Subcutaneous abdominal adipose tissue (tissue), 5 donors: ENCODE results near the gene PCBP3.

Experiments used
- H3K27ac ChIP-seq: one replicate; pipeline ENCODE4 v1.7.0; 2013; ENCODE audit warnings: low read depth, mild to moderate bottlenecking, inconsistent platforms, low read length, moderate library complexity
- H3K27me3 ChIP-seq, 5 donors: one replicate each; pipeline ENCODE4 v1.7.0; 2013; ENCODE audit warnings: low read length in 5 of 5, inconsistent platforms in 1 of 5; ENCODE audit not compliant: control insufficient read depth in 5 of 5, insufficient read depth in 4 of 5
- H3K36me3 ChIP-seq, 5 donors: one replicate each; pipeline ENCODE4 v1.7.0; 2013; ENCODE audit warnings: low read length in 5 of 5; ENCODE audit not compliant: control insufficient read depth in 5 of 5, insufficient read depth in 5 of 5
- H3K4me1 ChIP-seq, 5 donors: one replicate each; pipeline ENCODE4 v1.7.0; 2013; ENCODE audit warnings: low read length in 5 of 5, mild to moderate bottlenecking in 3 of 5, moderate library complexity in 1 of 5; ENCODE audit not compliant: control insufficient read depth in 5 of 5, insufficient read depth in 5 of 5
- H3K4me3 ChIP-seq, 5 donors: one replicate each; pipeline ENCODE4 v1.7.0; 2013; ENCODE audit warnings: low read length in 5 of 5, low read depth in 1 of 5
- H3K9ac ChIP-seq, 5 donors: one replicate each; pipeline ENCODE4 v1.7.0; 2013; ENCODE audit warnings: low read length in 5 of 5, mild to moderate bottlenecking in 4 of 5, moderate library complexity in 3 of 5
- H3K9me3 ChIP-seq, 5 donors: one replicate each; pipeline ENCODE4 v1.7.0; 2013; ENCODE audit warnings: low read length in 5 of 5; ENCODE audit not compliant: control insufficient read depth in 5 of 5
- donor health status: healthy.
- donor health status: healthy.
- donor health status: healthy.
- donor health status: healthy.
- donor health status: healthy.

Gene PCBP3

DNA sequence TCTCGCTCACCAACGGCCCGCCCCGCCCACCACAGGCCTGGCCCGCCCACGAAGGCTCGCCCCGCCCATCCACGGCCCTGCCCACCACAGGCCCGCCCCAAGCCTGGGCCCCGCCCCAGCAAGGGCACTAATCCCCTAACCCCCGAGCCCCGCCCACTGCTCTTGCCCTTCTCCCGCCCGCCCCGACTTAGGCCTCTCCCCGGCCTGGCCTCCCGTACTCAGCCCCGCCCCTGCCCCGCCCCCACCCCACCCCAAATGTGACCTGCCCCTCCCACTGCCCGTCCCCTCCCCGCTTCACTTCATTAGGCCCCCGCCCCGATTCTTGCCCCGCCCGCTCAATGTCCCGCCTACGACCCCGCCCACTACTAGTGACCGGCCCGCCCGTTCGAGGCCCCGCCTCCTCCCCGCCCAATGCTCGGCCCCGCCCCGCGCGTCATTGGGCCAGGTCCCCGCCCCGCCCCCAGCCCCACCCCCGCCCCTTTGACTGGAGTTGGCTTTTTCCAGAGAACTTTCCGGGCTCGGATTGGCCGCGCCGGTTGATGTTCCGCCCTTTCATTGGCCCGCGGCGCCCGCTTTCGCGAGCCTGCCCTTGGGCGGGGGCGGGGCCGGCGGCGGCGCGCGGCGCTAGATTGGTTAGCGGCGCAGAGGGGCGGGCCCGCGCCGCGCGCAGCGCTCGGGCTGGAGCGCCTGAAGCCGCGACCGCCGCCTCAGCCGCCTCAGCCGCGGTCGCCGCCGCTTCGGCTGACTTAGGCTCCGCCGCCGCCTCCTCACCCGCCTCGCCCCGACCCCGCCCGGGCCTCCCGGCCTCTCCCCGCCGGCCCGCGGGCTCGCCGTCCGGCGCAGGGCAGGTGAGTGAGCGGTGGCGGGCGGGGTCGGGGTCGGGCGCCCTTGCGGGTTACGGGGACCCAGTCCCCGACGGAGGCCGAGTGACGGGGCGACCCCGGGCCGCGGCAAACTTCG lies at the start of gene PCBP3:
TSS of gene PCBP3 (plus strand) at position 705 of the 960 bp plus-strand sequence. CDS start 206,361 bp downstream, outside the sequence.
- Histone ChIP-seq H3K36me3 (no peaks in the 10 kb centered on the region), H3K27me3 (peaks cover 0 to 16% (median 0%) of the 10 kb centered on the region in 5 donors), H3K9ac (peak within 1 kb of the TSS in 2 of 5 donors; percentile 32 to 48), H3K9me3 (no peaks in the 10 kb centered on the region), H3K27ac (no peak within 1 kb of the TSS), H3K4me1 (peaks cover 0 to 22% (median 16%) of the 10 kb centered on the region in 5 donors), H3K4me3 (peak within 1 kb of the TSS; percentile 40 to 56 (median 50))

DNA sequence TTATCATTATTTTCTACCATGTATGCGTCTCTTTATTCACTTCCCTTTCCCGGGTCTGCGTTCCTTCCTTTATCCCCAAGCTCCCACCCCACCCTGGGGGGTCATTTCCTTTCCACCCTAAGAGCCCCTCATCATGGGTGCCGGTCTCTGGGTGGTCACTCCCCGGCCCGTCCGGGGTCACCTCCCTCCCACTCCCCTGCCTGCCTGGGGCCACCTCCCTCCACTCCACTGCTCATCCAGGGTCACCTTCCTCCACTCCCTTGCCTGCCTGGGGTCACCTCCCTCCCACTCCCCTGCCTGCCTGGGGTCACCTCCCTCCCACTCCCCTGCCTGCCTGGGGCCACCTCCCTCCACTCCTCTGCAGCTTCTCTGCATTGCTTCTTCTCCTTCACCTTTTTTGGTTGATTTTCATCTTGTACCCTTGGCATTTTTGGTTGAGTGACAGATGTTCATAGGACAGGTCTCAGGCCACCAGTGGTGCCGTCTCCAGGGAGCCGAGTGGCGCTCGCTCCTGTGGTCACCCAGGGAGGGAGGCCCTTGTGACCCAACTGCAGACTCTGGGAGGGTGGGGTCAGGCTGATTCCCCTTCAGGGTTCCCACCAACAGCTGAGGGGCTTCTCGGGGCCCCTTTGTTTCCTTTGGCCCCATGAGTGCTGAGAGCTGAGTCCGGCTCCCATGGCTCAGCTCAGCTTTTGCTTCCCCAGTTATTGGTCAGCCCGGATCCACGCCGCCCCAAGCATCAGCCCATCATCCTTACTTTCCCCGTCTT lies 48.6 kb upstream of the PCBP3 start:
- Histone ChIP-seq H3K4me3 (no peak overlapping the region), H3K4me1 (peaks cover 0 to 9% (median 7%) of the 10 kb centered on the region in 5 donors), H3K9ac (no peak overlapping the region), H3K36me3 (no peaks in the 10 kb centered on the region), H3K27ac (no peak overlapping the region), H3K9me3 (no peaks in the 10 kb centered on the region), H3K27me3 (peaks cover 9 to 24% (median 17%) of the 10 kb centered on the region in 5 donors)

DNA sequence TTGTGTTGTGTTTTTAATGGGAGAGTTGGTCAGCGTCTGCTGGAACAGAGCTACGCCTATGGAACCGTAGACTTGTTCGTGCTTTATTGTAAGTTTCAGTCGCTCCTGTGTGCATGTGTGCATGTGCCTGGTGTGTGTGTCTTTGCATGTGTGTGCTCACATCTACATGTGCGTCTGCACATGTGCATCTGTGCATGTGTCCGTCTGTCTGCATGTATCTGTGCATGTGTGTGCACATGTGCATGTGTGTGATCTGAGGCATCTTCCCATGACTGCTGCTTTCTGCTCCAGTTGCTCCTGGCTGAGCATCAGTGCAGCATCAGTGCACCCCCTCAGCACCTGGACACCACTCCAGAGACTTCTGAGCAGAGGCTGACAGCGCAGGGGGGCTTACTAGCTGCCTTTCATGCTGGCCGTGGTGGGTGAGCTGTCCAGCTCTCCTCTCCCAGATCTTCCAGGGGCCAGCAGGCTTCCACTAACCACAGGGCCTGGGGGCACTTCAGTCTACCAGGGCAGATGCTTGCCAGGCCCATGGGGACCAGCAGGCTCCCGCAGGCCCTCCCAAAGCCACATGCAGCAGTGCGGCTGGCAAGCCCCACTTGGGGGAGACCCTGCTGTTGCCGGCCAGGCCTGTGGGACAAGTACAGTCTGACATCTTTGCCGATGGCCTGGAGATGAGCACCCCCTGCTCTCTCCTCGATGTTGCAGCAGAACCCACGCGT lies 47.8 kb upstream of the PCBP3 start:
- Histone ChIP-seq H3K9ac (no peak overlapping the region), H3K27ac (no peak overlapping the region), H3K9me3 (no peaks in the 10 kb centered on the region), H3K4me3 (no peak overlapping the region), H3K4me1 (peaks cover 0 to 4% (median 2%) of the 10 kb centered on the region in 5 donors), H3K27me3 (peaks cover 9 to 25% (median 17%) of the 10 kb centered on the region in 5 donors), H3K36me3 (no peaks in the 10 kb centered on the region)

DNA sequence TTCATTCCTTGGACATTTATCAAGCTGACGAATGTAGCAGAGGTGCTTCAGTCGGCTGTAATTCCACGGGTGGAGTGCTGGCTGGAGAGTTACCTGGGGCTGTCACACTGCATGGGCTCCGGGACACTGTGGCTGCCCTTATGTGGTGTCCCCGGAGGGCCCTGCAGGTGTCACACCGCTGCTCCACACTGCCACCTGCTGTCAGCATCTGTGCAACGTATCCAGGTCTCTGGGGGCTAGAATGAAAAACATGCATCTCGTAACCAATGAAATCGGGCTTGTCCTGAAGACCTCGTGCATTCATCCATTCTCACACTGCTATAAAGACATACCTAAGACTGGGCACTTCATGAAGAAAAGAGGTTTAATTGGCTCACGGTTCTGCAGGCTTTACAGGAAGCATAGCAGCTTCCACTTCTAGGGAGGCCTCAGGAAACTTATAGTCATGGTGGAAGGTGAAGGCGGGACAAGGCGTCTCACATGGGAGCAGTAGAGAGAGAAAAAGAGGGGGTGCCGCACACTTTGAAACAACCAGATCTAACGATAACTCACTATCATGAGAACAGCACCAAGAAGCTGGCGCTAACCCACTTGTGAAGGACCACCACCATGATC lies 46.7 kb upstream of the PCBP3 start:
- H3K4me1 ChIP-seq, result peaks cover 0 to 2% (median 0%) of the 10 kb centered on the region in 5 donors
- H3K9ac ChIP-seq, result no peak overlapping the region

DNA sequence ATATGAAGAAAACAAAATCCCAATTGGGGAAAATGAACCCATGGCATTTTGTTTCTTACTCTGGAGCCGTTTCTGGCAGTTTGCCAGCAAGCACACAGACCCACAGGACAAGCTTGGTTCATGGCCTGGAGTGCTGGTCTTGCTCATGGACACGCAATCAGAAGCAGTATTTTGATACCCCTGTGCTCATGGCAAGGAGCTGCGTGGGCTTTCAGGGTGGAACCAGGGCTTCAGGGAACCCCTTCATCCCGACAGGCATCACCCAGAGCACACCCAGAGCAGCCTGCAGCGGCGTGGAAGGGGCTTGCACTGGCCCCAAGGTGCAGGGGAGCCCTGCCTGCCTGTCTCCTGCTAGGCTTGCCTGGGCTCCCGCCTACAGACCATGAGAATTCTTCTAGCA lies 45.4 kb upstream of the PCBP3 start:
- Histone ChIP-seq H3K9ac (no peak overlapping the region), H3K27ac (no peak overlapping the region), H3K9me3 (peaks cover 0 to 5% (median 0%) of the 10 kb centered on the region in 5 donors), H3K4me1 (peaks cover 0 to 2% (median 0%) of the 10 kb centered on the region in 5 donors), H3K27me3 (peaks cover 9 to 24% (median 17%) of the 10 kb centered on the region in 5 donors), H3K4me3 (no peak overlapping the region), H3K36me3 (no peaks in the 10 kb centered on the region)

More for the DNA sequence above, 46.7 kb upstream of the PCBP3 start:
- H3K36me3 ChIP-seq, result no peaks in the 10 kb centered on the region
- no peak overlapping the region for H3K27ac ChIP-seq
- H3K4me3 ChIP-seq, result no peak overlapping the region
- H3K9me3 ChIP-seq, result no peaks in the 10 kb centered on the region
- peaks cover 9 to 24% (median 17%) of the 10 kb centered on the region in 5 donors for H3K27me3 ChIP-seq

DNA sequence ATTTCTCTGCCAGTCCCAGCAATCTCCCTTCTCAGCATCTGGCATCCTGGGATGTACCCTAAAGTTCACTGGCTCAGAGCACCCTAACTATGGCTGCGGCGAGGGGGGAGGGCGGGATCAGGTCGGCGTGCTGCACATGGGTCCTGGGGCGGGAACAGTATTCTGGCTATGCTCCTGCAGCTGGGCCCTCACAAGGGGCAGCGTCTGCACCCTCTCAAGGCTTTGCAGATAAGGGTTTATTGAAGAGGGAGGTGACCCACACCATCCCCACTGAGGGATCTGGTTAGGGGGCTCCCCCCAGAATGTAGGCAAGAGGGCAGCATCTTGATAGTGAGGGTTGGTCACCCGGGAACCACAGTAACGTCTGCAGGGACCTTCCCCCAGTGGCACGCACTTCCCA lies 44.9 kb upstream of the PCBP3 start:
- H3K9ac ChIP-seq, result no peak overlapping the region
- H3K36me3 ChIP-seq, result no peaks in the 10 kb centered on the region
- H3K27me3 ChIP-seq, result peaks cover 9 to 24% (median 17%) of the 10 kb centered on the region in 5 donors

DNA sequence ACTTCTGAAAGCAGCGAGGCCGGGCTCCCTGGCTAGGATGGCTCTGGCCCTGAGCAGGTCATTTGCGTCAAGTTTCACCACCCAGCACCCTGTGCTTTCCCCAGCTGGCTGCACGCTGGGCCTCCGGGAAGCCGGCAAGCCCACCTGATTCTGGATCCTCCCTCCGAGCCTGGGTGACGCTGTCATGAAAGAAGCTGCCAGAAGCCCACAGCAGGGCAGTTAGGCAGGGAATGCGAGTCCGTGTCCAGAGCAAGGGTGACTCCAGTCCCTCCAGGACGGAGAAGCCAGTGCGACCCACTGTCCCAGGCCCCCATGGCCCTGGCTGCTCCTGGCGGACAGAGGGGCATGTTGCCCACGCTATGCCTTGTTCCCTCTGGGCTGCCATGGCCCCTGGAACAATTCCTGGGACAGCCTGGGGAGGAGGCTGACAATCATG lies 44.4 kb upstream of the PCBP3 start:
- peaks cover 9 to 24% (median 17%) of the 10 kb centered on the region in 5 donors for H3K27me3 ChIP-seq
- H3K9ac ChIP-seq, result no peak overlapping the region
- peaks cover 2 to 13% (median 9%) of the 10 kb centered on the region in 5 donors for H3K9me3 ChIP-seq
- H3K36me3 ChIP-seq, result no peaks in the 10 kb centered on the region
- no peak overlapping the region for H3K27ac ChIP-seq
- no peak overlapping the region for H3K4me3 ChIP-seq
- peaks cover 0 to 2% (median 0%) of the 10 kb centered on the region in 5 donors for H3K4me1 ChIP-seq

More for the DNA sequence above, 44.9 kb upstream of the PCBP3 start:
- Histone ChIP-seq H3K4me3 (no peak overlapping the region), H3K27ac (no peak overlapping the region), H3K4me1 (peaks cover 0 to 2% (median 0%) of the 10 kb centered on the region in 5 donors), H3K9me3 (peaks cover 0 to 9% (median 5%) of the 10 kb centered on the region in 5 donors)

DNA sequence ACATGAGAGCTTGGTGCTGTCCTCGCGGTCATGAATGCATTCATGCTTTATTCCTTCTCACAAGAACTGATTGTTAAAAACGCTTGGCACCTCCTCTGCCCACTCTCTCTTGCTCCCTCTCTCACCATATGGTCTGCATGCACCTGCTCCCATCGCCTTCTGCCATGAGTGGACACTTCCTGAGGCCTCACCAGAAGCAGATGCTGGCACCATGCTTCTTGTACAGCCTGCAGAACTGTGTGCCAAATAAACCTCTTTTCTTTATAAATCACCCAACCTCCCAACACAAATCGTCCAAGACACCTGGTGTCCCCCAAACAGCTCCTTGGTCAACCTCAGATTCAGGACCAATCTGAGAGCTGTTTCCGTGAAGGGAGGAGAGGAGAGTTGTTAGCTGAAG lies 43.3 kb upstream of the PCBP3 start:
- H3K9me3 ChIP-seq, result peaks cover 5 to 19% (median 14%) of the 10 kb centered on the region in 5 donors
- H3K27ac ChIP-seq, result no peak overlapping the region
- H3K36me3 ChIP-seq, result no peaks in the 10 kb centered on the region
- no peak overlapping the region for H3K9ac ChIP-seq
- H3K27me3 ChIP-seq, result peaks cover 9 to 24% (median 17%) of the 10 kb centered on the region in 5 donors
- no peak overlapping the region for H3K4me3 ChIP-seq
- H3K4me1 ChIP-seq, result peaks cover 0 to 2% (median 0%) of the 10 kb centered on the region in 5 donors

DNA sequence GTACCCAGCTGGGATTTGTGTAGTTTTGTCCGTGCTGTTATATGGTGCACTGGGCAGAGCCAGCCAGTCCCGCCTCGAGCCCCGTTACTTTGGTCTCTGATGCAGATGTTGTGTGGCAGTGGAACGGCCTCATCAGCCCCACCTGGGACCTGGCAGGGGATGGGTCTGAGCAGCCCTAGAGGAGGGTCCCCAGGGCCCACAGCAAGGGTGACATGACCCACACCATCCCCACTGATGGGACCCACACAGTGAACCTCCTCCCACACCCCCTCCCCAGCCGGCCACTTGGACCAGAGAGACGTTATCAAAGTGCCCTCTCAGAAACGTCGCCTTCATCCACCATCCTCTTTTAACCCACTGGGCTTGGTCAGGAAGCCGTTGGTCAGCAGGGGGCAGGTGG lies 42.0 kb upstream of the PCBP3 start:
- no peaks in the 10 kb centered on the region for H3K36me3 ChIP-seq
- H3K9me3 ChIP-seq, result peaks cover 5 to 19% (median 14%) of the 10 kb centered on the region in 5 donors
- no peak overlapping the region for H3K4me3 ChIP-seq
- no peak overlapping the region for H3K9ac ChIP-seq
- no peak overlapping the region for H3K27ac ChIP-seq
- peaks cover 9 to 19% (median 11%) of the 10 kb centered on the region in 5 donors for H3K27me3 ChIP-seq
- H3K4me1 ChIP-seq, result peaks cover 0 to 2% (median 0%) of the 10 kb centered on the region in 5 donors
